HEK293T (cell line): ENCODE measurements around the gene PML.

Source experiments
- BHLHE40 ChIP-seq: fragments of 450-650 bp; IDR thresholded peaks from 2 replicates; pipeline ENCODE4 v1.6.1; 2016; ENCODE audit warnings: mild to moderate bottlenecking, moderate library complexity, borderline replicate concordance
- FOXA1 ChIP-seq: fragments of 450-650 bp; IDR thresholded peaks from 2 replicates; pipeline ENCODE4 v1.6.1; 2016; ENCODE audit warnings: mild to moderate bottlenecking
- FOXK2 ChIP-seq: fragments of 450-650 bp; IDR thresholded peaks from 2 replicates; pipeline ENCODE4 v1.6.1; 2016; ENCODE audit warnings: mild to moderate bottlenecking
- FOXM1 ChIP-seq: fragments of 450-650 bp; IDR thresholded peaks from 2 replicates; pipeline ENCODE4 v1.6.1; 2017; ENCODE audit warnings: mild to moderate bottlenecking, borderline replicate concordance
- TARDBP ChIP-seq: fragments of 450-650 bp; IDR thresholded peaks from 2 replicates; pipeline ENCODE4 v1.6.1; 2016
- ZNF384 ChIP-seq: fragments of 450-650 bp; IDR thresholded peaks from 2 replicates; pipeline ENCODE4 v1.6.1; 2016

DNA sequence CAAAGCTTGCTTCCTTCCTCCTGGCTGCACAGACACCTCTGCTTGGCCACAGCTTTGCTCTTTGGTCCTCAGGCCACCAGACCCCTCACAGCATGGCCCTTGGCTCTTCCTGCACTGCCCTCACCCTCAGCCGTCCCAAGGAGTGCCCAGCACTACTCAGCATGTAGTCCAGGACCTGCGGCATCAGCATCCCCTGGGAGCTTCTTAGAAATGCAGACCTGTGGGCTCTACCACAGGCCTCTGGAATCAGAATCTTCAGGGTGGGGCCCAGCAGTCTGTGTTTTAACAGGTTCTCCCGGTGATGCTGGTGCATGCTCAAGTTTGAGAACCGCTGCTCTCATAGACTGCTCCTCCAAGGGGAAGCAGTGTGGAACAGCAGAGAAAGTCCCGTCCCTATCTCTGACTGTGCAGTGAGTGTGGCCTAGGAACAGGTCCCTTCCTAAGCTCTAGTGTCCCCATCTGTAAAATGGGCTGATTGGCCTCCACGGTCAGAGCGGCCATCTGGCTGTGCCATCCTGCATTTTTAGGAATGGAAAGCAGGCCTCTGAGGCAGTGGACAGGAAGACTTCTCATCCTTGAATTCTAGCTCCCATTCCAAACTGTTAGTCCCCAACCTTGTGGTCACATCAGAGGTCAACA lies 51.2 kb downstream of the PML start:
- TF ChIP-seq ZNF384 (no peak), BHLHE40 (no peak), FOXM1 (no peak), FOXA1 (no peak), FOXK2 (no peak), TARDBP (no peak)
